DND-41 (cell line): ENCODE data around the gene IGSF21.

ENCODE experiments used
- EZH2 ChIP-seq: IDR thresholded peaks from 3 replicates; pipeline ENCODE4 v1.6.1; 2012; ENCODE audit warnings: borderline replicate concordance, low read depth, mild to moderate bottlenecking, moderate library complexity, low read length, inconsistent platforms; ENCODE audit not compliant: severe bottlenecking
- TF ChIP-seq, protein P1 (sequence below): IDR thresholded peaks from 2 replicates; pipeline ENCODE4 v1.5.1; 2012; ENCODE audit warnings: borderline replicate concordance, low read length, moderate library complexity, mild to moderate bottlenecking; ENCODE audit not compliant: poor library complexity, severe bottlenecking; ENCODE audit errors: extremely low read depth

DNA sequence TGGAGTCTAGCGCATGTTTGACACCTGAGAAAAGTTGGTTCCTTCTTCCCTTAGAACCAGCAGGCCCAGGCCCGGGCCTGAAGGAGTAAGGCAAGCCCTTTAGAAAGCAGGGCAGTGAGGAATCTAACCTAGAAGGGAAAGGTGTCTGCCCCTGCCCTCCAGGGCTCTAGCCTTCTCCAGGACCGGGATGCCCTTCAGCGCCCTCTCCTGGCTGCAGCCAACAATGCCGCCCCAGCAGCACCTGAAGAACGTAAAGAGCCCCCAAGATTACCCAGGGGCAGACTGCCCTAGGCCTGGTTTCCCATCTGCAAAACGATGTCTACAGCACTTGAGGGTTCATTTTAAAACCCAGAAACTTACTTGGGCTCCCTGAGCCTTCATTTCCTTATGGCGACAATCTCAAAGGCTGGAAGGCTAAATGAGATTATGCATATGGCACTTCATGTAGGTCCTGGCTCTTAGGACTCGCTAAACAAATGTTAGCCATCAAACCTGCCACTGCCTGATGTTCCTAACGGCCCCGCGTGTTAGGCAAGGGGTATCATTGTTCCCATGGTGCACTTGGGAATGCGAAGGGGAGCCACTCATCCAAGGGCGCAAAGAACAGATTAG, 266.4 kb downstream of the IGSF21 start:
- TF ChIP-seq, protein P1, sequence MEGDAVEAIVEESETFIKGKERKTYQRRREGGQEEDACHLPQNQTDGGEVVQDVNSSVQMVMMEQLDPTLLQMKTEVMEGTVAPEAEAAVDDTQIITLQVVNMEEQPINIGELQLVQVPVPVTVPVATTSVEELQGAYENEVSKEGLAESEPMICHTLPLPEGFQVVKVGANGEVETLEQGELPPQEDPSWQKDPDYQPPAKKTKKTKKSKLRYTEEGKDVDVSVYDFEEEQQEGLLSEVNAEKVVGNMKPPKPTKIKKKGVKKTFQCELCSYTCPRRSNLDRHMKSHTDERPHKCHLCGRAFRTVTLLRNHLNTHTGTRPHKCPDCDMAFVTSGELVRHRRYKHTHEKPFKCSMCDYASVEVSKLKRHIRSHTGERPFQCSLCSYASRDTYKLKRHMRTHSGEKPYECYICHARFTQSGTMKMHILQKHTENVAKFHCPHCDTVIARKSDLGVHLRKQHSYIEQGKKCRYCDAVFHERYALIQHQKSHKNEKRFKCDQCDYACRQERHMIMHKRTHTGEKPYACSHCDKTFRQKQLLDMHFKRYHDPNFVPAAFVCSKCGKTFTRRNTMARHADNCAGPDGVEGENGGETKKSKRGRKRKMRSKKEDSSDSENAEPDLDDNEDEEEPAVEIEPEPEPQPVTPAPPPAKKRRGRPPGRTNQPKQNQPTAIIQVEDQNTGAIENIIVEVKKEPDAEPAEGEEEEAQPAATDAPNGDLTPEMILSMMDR, result peak; percentile 60
- TF ChIP-seq EZH2, result no peak
